ENCODE measurements around the gene CLEC9A.

The CLEC9A gene

DNA sequence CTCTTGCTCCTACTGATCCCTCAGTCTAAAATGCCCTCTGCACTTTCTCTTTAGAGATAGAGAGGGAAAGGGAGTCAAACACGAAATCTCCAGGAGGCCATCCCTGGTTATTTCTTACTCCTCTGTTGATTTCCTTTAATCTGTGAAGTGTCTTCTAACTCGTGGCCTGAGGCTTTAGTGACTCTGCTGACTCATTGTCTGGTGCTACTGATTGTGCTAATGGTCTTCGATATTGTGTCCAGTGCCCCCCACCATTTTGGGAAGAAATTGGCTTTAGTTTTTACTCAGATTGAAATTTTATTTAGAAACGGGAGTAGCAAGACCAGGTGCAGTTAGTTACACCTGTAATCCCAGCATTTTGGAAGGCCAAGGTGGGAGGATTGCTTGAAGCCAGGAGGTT lies 839 bp downstream of the CLEC9A start:
- DNase-seq (ENCODE audit: low read depth): peak; percentile 20
- TF ChIP-seq, protein P1, sequence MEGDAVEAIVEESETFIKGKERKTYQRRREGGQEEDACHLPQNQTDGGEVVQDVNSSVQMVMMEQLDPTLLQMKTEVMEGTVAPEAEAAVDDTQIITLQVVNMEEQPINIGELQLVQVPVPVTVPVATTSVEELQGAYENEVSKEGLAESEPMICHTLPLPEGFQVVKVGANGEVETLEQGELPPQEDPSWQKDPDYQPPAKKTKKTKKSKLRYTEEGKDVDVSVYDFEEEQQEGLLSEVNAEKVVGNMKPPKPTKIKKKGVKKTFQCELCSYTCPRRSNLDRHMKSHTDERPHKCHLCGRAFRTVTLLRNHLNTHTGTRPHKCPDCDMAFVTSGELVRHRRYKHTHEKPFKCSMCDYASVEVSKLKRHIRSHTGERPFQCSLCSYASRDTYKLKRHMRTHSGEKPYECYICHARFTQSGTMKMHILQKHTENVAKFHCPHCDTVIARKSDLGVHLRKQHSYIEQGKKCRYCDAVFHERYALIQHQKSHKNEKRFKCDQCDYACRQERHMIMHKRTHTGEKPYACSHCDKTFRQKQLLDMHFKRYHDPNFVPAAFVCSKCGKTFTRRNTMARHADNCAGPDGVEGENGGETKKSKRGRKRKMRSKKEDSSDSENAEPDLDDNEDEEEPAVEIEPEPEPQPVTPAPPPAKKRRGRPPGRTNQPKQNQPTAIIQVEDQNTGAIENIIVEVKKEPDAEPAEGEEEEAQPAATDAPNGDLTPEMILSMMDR (conservative IDR thresholded peaks at IDR 0.05; ENCODE audit: low read depth, low read length): no peak
- no peak overlapping the region for H3K4me3 ChIP-seq (ENCODE audit: low read depth, low read length)

DNA sequence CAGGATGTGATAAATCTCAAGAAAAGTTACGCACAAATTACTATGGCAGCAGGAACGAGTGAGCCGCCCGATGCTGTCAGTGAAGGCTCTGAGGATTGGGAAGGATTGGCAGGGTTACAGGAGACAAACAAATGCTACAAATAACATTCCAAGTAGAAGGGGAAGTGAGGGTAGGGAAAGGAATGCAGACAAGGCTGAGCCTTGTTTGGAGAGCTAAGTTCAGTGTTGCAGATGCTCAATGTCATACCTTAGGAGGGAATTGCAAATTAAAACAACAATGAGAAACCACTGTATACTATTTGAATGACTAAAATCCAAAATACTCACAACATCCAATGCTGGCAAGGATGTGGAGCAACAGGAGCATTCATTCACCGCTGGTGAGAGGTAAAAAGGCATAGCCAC lies 1.3 kb downstream of the CLEC9A start:
- H3K4me3 ChIP-seq (ENCODE audit: low read depth, low read length): no peak overlapping the region
- DNase-seq (ENCODE audit: low read depth): peak; percentile 79
- TF ChIP-seq, protein P1 (conservative IDR thresholded peaks at IDR 0.05; ENCODE audit: low read depth, low read length): no peak

DNA sequence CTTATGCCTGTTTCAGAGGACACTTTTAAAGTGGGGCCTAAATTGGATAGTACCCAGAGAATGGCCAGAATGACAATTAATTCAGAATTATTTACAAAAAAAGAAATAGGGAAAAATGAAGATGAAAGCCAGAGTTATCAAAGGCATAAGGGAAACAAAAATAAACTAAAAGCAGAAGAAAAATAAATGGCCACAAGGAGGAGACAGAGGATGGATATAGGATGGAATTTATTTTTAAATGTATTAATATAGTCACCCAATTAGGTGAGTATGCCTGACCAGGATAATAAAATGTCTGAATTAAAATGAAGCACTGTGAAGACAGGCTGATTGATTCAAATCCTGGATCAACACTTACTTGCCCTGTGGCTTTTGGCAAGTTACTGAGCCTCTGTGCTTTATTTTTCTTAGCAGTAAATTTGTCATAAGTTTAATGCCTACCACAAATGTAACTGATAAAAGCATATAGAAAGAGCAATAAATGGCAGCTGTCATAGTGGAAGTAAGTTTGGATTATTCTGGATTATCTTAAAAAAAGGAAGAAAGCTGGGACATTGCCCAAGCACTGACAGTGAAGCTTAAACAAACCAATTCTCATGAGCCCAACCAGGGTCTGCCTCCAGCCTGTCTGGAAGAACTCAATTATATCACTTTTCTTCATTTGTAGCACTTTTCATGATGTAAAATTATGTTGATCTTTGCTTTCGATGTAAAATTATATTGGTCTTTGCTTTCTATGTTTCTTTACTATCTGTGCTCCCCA lies 3.5 kb downstream of the CLEC9A start:
- DNase-seq (ENCODE audit: low read depth): peak; percentile 51
- TF ChIP-seq, protein P1 (conservative IDR thresholded peaks at IDR 0.05; ENCODE audit: low read depth, low read length): peak; percentile 54
- no peak overlapping the region for H3K4me3 ChIP-seq (ENCODE audit: low read depth, low read length)

DNA sequence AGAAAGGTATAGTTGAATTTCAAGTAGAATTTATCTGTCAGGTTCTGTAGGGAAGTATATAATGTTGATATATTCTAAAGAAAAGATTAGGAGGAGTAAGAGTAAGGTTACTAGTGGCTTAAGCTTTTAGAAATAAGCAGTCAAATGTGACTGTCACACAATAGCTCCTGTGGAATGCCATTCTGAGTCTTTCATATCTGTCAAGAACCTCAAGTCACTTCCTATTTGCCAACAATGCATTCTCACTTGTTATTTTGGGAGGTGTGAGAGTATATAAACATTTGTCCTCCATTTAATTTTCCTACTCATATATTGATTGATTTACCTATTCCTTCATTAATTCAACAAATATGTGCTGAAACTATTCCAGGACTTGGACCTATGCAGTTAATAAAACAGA lies 11.7 kb downstream of the CLEC9A start:
- H3K4me3 ChIP-seq (ENCODE audit: low read depth, low read length): no peak overlapping the region
- TF ChIP-seq, protein P1 (conservative IDR thresholded peaks at IDR 0.05; ENCODE audit: low read depth, low read length): no peak
- DNase-seq (ENCODE audit: low read depth): no peak

DNA sequence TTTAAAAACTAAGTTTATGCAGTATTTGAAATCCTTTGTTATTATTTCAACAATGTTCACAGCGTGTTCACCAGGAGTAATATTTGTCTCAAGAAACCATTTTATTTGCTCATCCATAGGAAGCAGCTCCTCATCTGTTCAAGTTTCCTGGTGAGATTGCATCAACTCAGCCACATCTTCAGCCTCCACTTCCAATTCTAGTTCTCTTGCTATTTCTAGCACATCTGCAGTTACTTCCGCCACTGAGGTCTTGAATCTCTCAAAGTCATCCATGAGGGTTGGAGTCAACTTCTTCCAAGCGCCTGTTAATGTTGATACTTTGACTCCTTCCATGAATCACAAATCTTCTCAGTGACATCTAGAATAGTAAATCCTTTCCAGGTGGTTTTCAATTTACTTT lies 18.0 kb downstream of the CLEC9A start:
- TF ChIP-seq, protein P1 (conservative IDR thresholded peaks at IDR 0.05; ENCODE audit: low read depth, low read length): no peak
- H3K4me3 ChIP-seq (ENCODE audit: low read depth, low read length): no peak overlapping the region
- no peak for DNase-seq (ENCODE audit: low read depth)

DNA sequence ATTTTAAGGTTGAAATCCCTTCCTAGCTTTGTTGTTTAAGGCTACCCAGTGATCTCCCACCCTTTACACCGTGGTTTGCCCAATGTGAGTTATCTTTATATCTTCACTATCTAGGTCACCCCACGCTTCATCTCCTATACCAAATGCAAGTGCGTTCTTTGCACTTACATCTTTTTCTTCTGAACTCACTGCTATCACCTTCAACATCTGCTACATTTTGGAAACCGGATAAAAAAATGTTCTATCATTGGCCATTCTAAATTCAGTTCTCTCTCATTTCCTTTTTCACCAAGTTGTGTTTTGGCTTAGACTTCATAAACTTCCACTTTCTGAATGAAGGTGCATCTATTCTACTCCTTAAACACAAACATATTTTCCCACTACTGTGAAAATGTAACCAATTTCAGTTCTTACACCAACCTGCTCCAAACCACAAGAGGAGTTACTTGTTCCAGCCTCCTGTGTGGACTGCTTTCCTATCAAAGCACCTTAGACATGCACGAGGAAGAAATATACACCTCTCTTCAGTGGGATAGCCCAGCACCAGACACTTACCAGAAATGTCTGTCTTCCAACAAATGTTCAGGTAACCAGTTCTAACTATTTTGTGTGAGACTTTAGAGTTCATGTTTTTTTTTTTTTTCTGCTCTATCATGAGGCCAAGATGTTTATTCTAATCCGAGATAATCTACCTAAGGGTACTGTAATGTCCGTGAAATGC lies 21.9 kb downstream of the CLEC9A start:
- TF ChIP-seq, protein P1 (conservative IDR thresholded peaks at IDR 0.05; ENCODE audit: low read depth, low read length): no peak
- no peak for DNase-seq (ENCODE audit: low read depth)
- no peak overlapping the region for H3K4me3 ChIP-seq (ENCODE audit: low read depth, low read length)

Data from choroid plexus epithelial cell (primary cell).